ES-I3 (cell line): Measurements from ENCODE around the gene VAT1L.

Experiments
- H3K36me3 ChIP-seq: 2 replicates; pipeline ENCODE4 v1.6.1; 2013; ENCODE audit warnings: mild to moderate bottlenecking, low read length, control low read depth, moderate library complexity; ENCODE audit not compliant: insufficient read depth
- H3K4me1 ChIP-seq: 2 replicates; pipeline ENCODE4 v1.6.1; 2013; ENCODE audit warnings: mild to moderate bottlenecking, control low read depth, low read length; ENCODE audit not compliant: insufficient read depth
- H3K9ac ChIP-seq: 2 replicates; pipeline ENCODE4 v1.6.1; 2013; ENCODE audit warnings: low read depth, mild to moderate bottlenecking, low read length, moderate library complexity
- H3K9me3 ChIP-seq: 2 replicates; pipeline ENCODE4 v1.6.1; 2013; ENCODE audit warnings: mild to moderate bottlenecking, low read length, moderate library complexity; ENCODE audit not compliant: control insufficient read depth, insufficient read depth

Gene VAT1L

GRCh38 chr16:77789085-77790008, 983 bp downstream of the VAT1L start:
- 0 out of 2 replicates have a peak, but pooled peaks cover 1% of the 10 kb centered on the region for H3K36me3 ChIP-seq
- H3K9me3 ChIP-seq: no peaks in the 10 kb centered on the region; the same call in 1 of the 2 replicates
- H3K9ac ChIP-seq: peak overlapping the region; percentile 64
- H3K4me1 ChIP-seq: peaks cover 12% of the 10 kb centered on the region; the same call in 1 of the 2 replicates

DNA sequence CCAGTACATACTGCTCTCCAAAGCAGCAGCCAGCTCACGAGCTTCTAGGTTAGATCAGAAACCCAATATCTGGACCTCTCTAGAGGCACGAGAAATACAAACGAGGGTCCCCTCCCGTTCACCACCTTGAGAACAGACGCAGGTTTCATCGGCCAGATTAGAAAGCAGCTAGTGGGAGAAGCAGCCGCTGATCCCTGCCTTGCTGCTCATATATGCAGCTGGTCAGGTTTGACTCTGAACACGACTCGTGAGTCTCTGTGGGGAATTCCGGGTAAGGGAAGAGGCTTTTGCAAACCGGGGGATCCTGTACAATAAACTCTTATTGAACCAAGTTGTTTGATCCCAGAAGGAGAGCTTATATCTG, 1.6 kb downstream of the VAT1L start:
- no peaks in the 10 kb centered on the region; the same call in 1 of the 2 replicates for H3K9me3 ChIP-seq
- 0 out of 2 replicates have a peak, but pooled peaks cover 3% of the 10 kb centered on the region for H3K36me3 ChIP-seq
- peaks cover 12% of the 10 kb centered on the region; the same call in 1 of the 2 replicates for H3K4me1 ChIP-seq
- H3K9ac ChIP-seq: peak overlapping the region; percentile 64

DNA sequence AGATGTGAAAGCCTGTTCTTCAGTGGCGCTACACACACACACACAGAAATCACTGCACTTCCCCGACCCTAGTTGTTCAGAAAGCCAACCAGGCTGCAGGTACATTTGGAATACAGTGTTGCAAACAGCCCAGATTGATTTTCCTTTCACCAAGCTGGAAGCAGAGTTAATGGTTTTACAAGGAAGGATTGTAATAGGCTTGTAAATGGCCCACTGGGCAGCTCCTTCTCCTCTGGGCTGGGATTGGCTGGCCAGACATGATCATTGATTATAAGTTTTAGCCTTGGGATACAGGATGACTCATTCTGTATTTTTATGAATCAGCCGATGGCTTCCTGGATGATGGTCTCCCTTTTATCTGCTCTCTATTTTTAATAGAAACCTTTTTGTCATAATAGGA, 2.5 kb downstream of the VAT1L start:
- Histone ChIP-seq H3K4me1 (peaks cover 12% of the 10 kb centered on the region; the same call in 1 of the 2 replicates), H3K9ac (no peak overlapping the region), H3K9me3 (no peaks in the 10 kb centered on the region), H3K36me3 (0 out of 2 replicates have a peak, but pooled peaks cover 3% of the 10 kb centered on the region)

DNA sequence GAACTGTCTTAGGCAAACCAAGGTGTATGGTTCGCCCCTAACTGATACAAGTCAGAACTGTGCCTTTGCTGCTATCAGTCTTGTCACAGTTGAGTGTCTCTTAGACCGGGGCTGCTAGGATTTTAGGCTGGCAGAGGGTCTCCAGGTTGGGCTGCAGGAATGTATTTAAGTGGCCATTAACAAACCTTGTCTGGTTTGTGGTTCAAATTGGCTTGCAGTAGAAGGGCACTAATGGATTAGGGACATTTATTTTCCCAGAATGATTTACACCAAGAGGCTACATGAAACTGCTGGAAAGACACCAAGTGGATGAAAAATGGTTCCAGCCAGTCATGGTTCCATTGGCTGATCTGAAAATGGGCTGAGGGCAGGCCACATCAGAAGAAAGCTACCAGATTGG, 5.1 kb downstream of the VAT1L start:
- peaks cover 12% of the 10 kb centered on the region; the same call in 1 of the 2 replicates for H3K4me1 ChIP-seq
- H3K9me3 ChIP-seq: no peaks in the 10 kb centered on the region
- H3K36me3 ChIP-seq: 0 out of 2 replicates have a peak, but pooled peaks cover 3% of the 10 kb centered on the region
- H3K9ac ChIP-seq: no peak overlapping the region

- Histone ChIP-seq H3K4me1 (peaks cover 12% of the 10 kb centered on the region; the same call in 1 of the 2 replicates), H3K36me3 (0 out of 2 replicates have a peak, but pooled peaks cover 3% of the 10 kb centered on the region), H3K9me3 (no peaks in the 10 kb centered on the region), H3K9ac (no peak overlapping the region)
Measured at GRCh38 chr16:77794586-77794985, 6.2 kb downstream of the VAT1L start.

DNA sequence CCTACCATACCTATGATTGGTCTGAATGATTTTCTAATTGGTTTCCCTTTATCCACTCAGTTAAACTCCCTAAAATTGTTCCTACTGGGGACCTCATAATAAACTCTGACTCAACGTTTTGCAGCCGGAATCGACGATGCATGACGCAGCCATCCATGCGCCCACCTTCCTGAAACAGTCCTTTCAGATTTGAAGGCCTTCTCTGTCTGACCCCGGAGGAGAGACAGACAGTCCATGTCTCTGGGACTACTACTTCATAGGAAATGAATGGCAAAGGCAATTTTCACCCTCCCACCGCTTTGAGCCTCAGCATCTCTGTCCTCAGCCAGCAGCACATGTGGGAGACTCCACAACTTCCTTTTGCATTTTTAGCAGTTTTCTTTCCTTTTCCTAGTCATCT, 13.5 kb downstream of the VAT1L start:
- Histone ChIP-seq H3K9me3 (no peaks in the 10 kb centered on the region), H3K4me1 (no peaks in the 10 kb centered on the region; the same call in 1 of the 2 replicates)

DNA sequence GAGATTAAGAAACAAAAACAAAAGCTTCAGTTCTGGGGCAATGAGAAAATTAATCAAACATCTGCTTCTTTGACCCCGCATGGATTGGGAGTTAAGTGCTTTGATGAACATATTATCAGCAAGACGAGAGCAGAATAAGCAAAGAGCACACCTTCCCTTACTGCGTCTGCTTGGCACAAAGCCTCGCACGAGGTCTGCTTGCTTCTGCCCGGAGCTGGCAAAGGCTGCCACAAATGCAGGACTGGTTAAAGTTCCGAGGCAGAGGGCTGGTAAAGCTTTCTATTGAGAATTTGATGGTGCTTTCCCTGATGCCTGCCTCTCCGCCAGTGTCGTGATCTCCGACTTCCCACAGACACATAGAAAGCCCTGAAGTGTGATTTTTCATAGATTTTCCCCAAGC, 17.0 kb downstream of the VAT1L start:
- no peaks in the 10 kb centered on the region; the same call in 1 of the 2 replicates for H3K4me1 ChIP-seq
- peaks cover 3% of the 10 kb centered on the region; the same call in 1 of the 2 replicates for H3K36me3 ChIP-seq
- H3K9me3 ChIP-seq: no peaks in the 10 kb centered on the region; the same call in 1 of the 2 replicates
- H3K9ac ChIP-seq: no peak overlapping the region

More for the DNA sequence above, 13.5 kb downstream of the VAT1L start:
- peaks cover 3% of the 10 kb centered on the region; the same call in 1 of the 2 replicates for H3K36me3 ChIP-seq
- H3K9ac ChIP-seq: no peak overlapping the region

DNA sequence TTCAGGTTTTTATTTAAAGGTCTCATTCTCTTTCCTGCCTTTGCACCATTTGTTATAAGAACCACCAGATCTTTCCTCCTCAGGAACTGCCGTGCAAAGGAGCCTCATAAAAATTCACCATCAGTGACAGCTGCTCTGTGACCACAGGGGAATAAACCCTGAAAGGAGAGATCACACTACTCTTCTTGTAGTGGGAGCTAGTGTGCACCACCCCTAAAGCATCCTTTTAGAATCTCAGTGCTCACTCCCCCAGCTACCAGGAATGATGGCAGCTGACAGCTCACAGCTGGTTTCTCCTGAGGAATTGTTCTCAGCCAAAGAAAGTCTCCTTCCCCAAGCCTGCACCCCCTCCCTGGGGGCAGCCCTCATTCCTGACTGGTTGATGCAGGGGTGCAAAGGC, 18.7 kb downstream of the VAT1L start:
- Histone ChIP-seq H3K4me1 (no peaks in the 10 kb centered on the region; the same call in 1 of the 2 replicates), H3K36me3 (peaks cover 3% of the 10 kb centered on the region; the same call in 1 of the 2 replicates), H3K9ac (no peak overlapping the region), H3K9me3 (no peaks in the 10 kb centered on the region; the same call in 1 of the 2 replicates)

GRCh38 chr16:77812856-77813500, 24.6 kb downstream of the VAT1L start:
- no peaks in the 10 kb centered on the region; the same call in 1 of the 2 replicates for H3K9me3 ChIP-seq

GRCh38 chr16:77816293-77816692, 27.9 kb downstream of the VAT1L start:
- Histone ChIP-seq H3K4me1 (peaks cover 6% of the 10 kb centered on the region; the same call in 1 of the 2 replicates), H3K9ac (no peak overlapping the region), H3K36me3 (peaks cover 11% of the 10 kb centered on the region; the same call in 1 of the 2 replicates), H3K9me3 (no peaks in the 10 kb centered on the region)

More at GRCh38 chr16:77812856-77813500, 24.6 kb downstream of the VAT1L start:
- Histone ChIP-seq H3K4me1 (peaks cover 6% of the 10 kb centered on the region; the same call in 1 of the 2 replicates), H3K9ac (no peak overlapping the region), H3K36me3 (no peaks in the 10 kb centered on the region)

- no peaks in the 10 kb centered on the region for H3K9me3 ChIP-seq
- no peak overlapping the region for H3K9ac ChIP-seq
- peaks cover 17% of the 10 kb centered on the region; the same call in 1 of the 2 replicates for H3K36me3 ChIP-seq
- peaks cover 6% of the 10 kb centered on the region; the same call in 1 of the 2 replicates for H3K4me1 ChIP-seq
Measured at GRCh38 chr16:77820340-77820739, 32.0 kb downstream of the VAT1L start.

GRCh38 chr16:77822661-77823060, 34.3 kb downstream of the VAT1L start:
- Histone ChIP-seq H3K9me3 (no peaks in the 10 kb centered on the region), H3K4me1 (no peaks in the 10 kb centered on the region), H3K36me3 (peaks cover 18% of the 10 kb centered on the region; the same call in 1 of the 2 replicates), H3K9ac (no peak overlapping the region)

GRCh38 chr16:77823067-77823466, 34.7 kb downstream of the VAT1L start:
- Histone ChIP-seq H3K36me3 (peaks cover 18% of the 10 kb centered on the region; the same call in 1 of the 2 replicates), H3K4me1 (no peaks in the 10 kb centered on the region), H3K9me3 (no peaks in the 10 kb centered on the region), H3K9ac (no peak overlapping the region)

GRCh38 chr16:77825196-77825595, 36.8 kb downstream of the VAT1L start:
- Histone ChIP-seq H3K9me3 (no peaks in the 10 kb centered on the region), H3K36me3 (peaks cover 12% of the 10 kb centered on the region; the same call in 1 of the 2 replicates)

More at GRCh38 chr16:77825196-77825595, 36.8 kb downstream of the VAT1L start:
- H3K9ac ChIP-seq: no peak overlapping the region
- no peaks in the 10 kb centered on the region for H3K4me1 ChIP-seq
